ENCODE data around the gene POU2F3. TPM values are rescaled to one million over a fixed set of nuclear protein-coding genes. Genes with fewer than 3 reads are reported as not detected.

The POU2F3 gene
- total and polyA plus RNA-seq, 3 donors from 2014 or later: 0.16 to 0.49 (median 0.31) TPM

GRCh38 chr11:120340529-120340928 is 100.6 kb downstream of the POU2F3 start:
- 38 to 50% methylated on average over 2 of the region's 2 CpGs for WGBS, 2 donors
- no peak for DNase-seq
- Histone ChIP-seq H3K27ac (peak overlapping the region in 1 of 2 donors; percentile 7), H3K36me3 (ENCODE audit: low read depth, missing control alignments) (no peaks in the 10 kb centered on the region), H3K4me1 (peaks cover 26% of the 10 kb centered on the region), H3K4me3 (no peak overlapping the region), H3K27me3 (no peaks in the 10 kb centered on the region), H3K9me3 (no peaks in the 10 kb centered on the region)
- TF ChIP-seq POLR2A (IDR thresholded peaks at IDR 0.05) (no peak), CTCF (IDR thresholded peaks at IDR 0.05) (no peak)
- intact Hi-C loops (cut with DNase I; ENCODE audit: low total_unique reads): no loop called here

GRCh38 chr11:120342226-120342625 is 102.3 kb downstream of the POU2F3 start:
- DNase-seq: no peak
- no peak for TF ChIP-seq CTCF (IDR thresholded peaks at IDR 0.05)
- TF ChIP-seq POLR2A (IDR thresholded peaks at IDR 0.05): no peak
- Histone ChIP-seq H3K4me3 (no peak overlapping the region), H3K9me3 (no peaks in the 10 kb centered on the region), H3K36me3 (ENCODE audit: low read depth, missing control alignments) (no peaks in the 10 kb centered on the region), H3K27ac (no peak overlapping the region), H3K27me3 (no peaks in the 10 kb centered on the region), H3K4me1 (peaks cover 30% of the 10 kb centered on the region)
- 71 to 75% methylated on average over 3 of the region's 3 CpGs for WGBS, 2 donors
- intact Hi-C loops (cut with DNase I; ENCODE audit: low total_unique reads): no loop called here

GRCh38 chr11:120342678-120343077 is 102.7 kb downstream of the POU2F3 start:
- Histone ChIP-seq H3K36me3 (ENCODE audit: low read depth, missing control alignments) (no peaks in the 10 kb centered on the region), H3K4me1 (peaks cover 35% of the 10 kb centered on the region), H3K27ac (no peak overlapping the region), H3K9me3 (no peaks in the 10 kb centered on the region), H3K4me3 (no peak overlapping the region), H3K27me3 (no peaks in the 10 kb centered on the region)
- intact Hi-C loops (cut with DNase I; ENCODE audit: low total_unique reads): no loop called here
- TF ChIP-seq CTCF (IDR thresholded peaks at IDR 0.05) (no peak), POLR2A (IDR thresholded peaks at IDR 0.05) (no peak)
- WGBS, 2 donors: 50 to 65% methylated on average over 3 of the region's 3 CpGs
- no peak for DNase-seq

GRCh38 chr11:120343429-120343828 is 103.5 kb downstream of the POU2F3 start:
- no peak overlapping the region for H3K27ac ChIP-seq
- WGBS, 2 donors: 82 to 85% methylated on average over 2 of the region's 2 CpGs
- intact Hi-C loops (cut with DNase I; ENCODE audit: low total_unique reads): no loop called here

More at GRCh38 chr11:120343429-120343828, 103.5 kb downstream of the POU2F3 start:
- TF ChIP-seq POLR2A (IDR thresholded peaks at IDR 0.05) (no peak), CTCF (IDR thresholded peaks at IDR 0.05) (no peak)
- Histone ChIP-seq H3K27me3 (no peaks in the 10 kb centered on the region), H3K36me3 (ENCODE audit: low read depth, missing control alignments) (no peaks in the 10 kb centered on the region), H3K4me1 (peaks cover 34% of the 10 kb centered on the region), H3K4me3 (no peak overlapping the region), H3K9me3 (no peaks in the 10 kb centered on the region)
- DNase-seq: no peak

Data from testis (tissue), 3 donors.